ENCODE data around the gene RAB29. TPM values are rescaled to one million over a fixed set of nuclear protein-coding genes. Genes with fewer than 3 reads are reported as not detected.
"Not testable (repeated sequence)": the region's sequence is repeated elsewhere in the genome, so short reads cannot be mapped to it uniquely, and the experiment has no call there.

RAB29 gene
- polyA plus RNA-seq, 3 donors = 28.2 to 39.9 (median 36.6) TPM

- no peak for DNase-seq
These were observed 41.7 kb downstream of the RAB29 start for GRCh38 chr1:205733438-205734175.

GRCh38 chr1:205729945-205730610 lies 45.2 kb downstream of the RAB29 start:
- no peak for DNase-seq

GRCh38 chr1:205726619-205727125 lies 48.6 kb downstream of the RAB29 start:
- no peak for DNase-seq

- DNase-seq = no peak
These were observed 49.8 kb downstream of the RAB29 start for GRCh38 chr1:205725514-205725913.

GRCh38 chr1:205720740-205721139 lies 54.5 kb downstream of the RAB29 start:
- DNase-seq = not testable (repeated sequence)

- no peak for DNase-seq
These were observed 55.5 kb downstream of the RAB29 start for GRCh38 chr1:205719762-205720161.

GRCh38 chr1:205719015-205719414 lies 56.3 kb downstream of the RAB29 start:
- DNase-seq = no peak

Other genes with a start within 250 kb of the RAB29 start
- gene ELK4, start 143.5 kb downstream of the RAB29 start, polyA plus RNA-seq (ENCODE audit: insufficient read length in 3 of 3) = 10 to 100 TPM; 12.7 to 24.1 (median 22.4) TPM
- gene SLC45A3, start 95.0 kb downstream of the RAB29 start, polyA plus RNA-seq (ENCODE audit: insufficient read length in 3 of 3) = 10 to 100 TPM in 2 of 3 donors, 1 to 10 TPM in 1; 9.9 to 11.8 (median 10.5) TPM
- 100 to 1,000 TPM; 368 to 423 (median 399) TPM for gene NUCKS1, start 25.3 kb downstream of the RAB29 start, polyA plus RNA-seq (ENCODE audit: insufficient read length in 3 of 3)
- 10 to 100 TPM; 28.9 to 31.7 (median 30.8) TPM for gene SLC41A1, start 37.7 kb upstream of the RAB29 start, polyA plus RNA-seq (ENCODE audit: insufficient read length in 3 of 3)
- gene PM20D1, start 74.7 kb upstream of the RAB29 start, polyA plus RNA-seq (ENCODE audit: insufficient read length in 3 of 3) = 1 to 10 TPM in 2 of 3 donors, under 1 TPM in 1; 0.31 to 2.0 (median 1.5) TPM
- under 1 TPM; 0.13 to 0.44 (median 0.40) TPM for gene SLC26A9, start 168.0 kb upstream of the RAB29 start, polyA plus RNA-seq (ENCODE audit: insufficient read length in 3 of 3)
- 1 to 10 TPM; 1.9 to 3.6 (median 2.5) TPM for gene RAB7B, start 227.9 kb upstream of the RAB29 start, polyA plus RNA-seq (ENCODE audit: insufficient read length in 3 of 3)
- gene CTSE, start 248.4 kb upstream of the RAB29 start, polyA plus RNA-seq (ENCODE audit: insufficient read length in 3 of 3) = under 1 TPM; 0.10 to 0.43 (median 0.19) TPM